ENCODE data around the gene UROC1.

Gene UROC1

DNA sequence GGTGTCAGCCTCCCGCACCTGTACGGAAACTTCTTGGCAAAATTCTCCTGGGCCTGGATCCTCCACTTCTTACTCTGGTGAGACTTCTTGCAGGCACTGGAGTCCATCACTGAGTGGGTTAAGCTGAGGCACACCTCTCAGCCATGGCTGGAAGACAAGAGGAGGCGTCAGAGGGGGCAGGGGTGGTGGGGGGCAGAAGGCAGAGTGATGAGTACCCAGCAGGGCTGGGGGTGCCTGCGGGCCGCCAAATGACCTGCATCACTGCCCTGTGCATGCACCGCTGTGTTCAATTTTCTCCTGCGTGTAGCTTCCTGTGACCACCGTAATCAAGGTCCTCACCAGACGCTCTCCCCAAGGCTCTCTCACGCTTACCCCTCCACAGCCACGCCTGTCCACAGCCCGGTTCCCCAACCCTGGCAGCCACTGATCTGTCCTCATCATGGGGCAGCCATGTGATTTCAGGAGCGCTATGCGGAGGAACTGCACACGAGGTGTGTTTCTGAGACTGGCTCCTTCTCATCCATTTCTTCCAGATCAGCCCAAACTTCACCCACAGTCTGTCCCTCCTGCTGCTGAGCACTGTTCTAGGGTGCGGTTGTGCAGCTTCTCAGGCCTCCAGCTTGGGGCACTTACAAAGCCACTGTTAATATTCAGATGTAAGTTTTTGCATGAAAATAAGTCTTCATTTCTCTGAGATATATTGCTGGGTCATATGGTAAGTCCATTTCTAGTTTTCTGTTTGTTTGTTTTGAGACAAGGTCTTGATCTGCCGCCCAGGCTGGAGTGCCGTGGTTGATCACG is 35.9 kb upstream of the UROC1 start:
- no peaks in the 10 kb centered on the region for H3K36me3 ChIP-seq (ENCODE audit: control insufficient read depth in 5 of 5, insufficient read depth in 5 of 5, low read length in 5 of 5)
- H3K27ac ChIP-seq (ENCODE audit: low read depth, low read length), result no peak overlapping the region
- no peaks in the 10 kb centered on the region for H3K9me3 ChIP-seq (ENCODE audit: control insufficient read depth in 5 of 5, low read length in 5 of 5)
- peaks cover 0 to 2% (median 0%) of the 10 kb centered on the region in 5 donors for H3K4me1 ChIP-seq (ENCODE audit: control insufficient read depth in 5 of 5, insufficient read depth in 5 of 5, low read length in 5 of 5)
- no peak overlapping the region for H3K4me3 ChIP-seq (ENCODE audit: low read depth in 1 of 5, low read length in 5 of 5)
- peaks cover 0 to 10% (median 2%) of the 10 kb centered on the region in 5 donors for H3K27me3 ChIP-seq (ENCODE audit: control insufficient read depth in 5 of 5, insufficient read depth in 4 of 5, low read length in 5 of 5)
- H3K9ac ChIP-seq (ENCODE audit: low read length in 5 of 5), result no peak overlapping the region

DNA sequence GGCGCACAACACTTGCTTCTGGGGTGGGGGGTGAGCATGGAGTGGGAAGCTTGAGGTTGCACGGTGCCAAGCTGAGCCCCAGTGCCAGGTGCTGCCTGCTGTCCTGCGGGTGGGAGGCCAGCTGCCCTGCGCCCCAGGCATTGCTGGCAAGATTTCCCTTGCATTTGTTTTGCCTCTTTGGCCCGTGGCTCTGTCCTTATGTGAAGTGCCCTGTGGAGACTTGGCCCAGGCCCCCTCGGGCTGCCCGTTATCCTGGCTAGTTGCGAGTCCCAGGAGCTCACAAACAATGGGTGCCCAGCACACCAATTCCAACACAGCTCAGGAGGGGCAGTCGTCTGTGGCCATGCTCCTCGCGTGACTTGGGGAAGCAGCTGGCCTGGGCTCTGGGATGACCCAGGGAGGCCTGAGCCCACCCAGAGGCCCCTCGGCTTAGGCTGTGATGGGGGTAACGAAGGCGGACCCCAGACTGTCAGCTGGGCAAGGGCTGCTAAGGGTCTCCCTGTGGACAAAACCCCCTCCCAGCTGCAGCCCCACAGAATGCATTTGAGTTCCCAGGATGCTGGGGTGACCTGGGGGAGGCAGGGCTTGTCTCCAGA is 35.2 kb upstream of the UROC1 start:
- H3K36me3 ChIP-seq (ENCODE audit: control insufficient read depth in 5 of 5, insufficient read depth in 5 of 5, low read length in 5 of 5), result no peaks in the 10 kb centered on the region
- H3K4me3 ChIP-seq (ENCODE audit: low read depth in 1 of 5, low read length in 5 of 5), result no peak overlapping the region
- H3K27ac ChIP-seq (ENCODE audit: low read depth, low read length), result no peak overlapping the region
- no peaks in the 10 kb centered on the region for H3K9me3 ChIP-seq (ENCODE audit: control insufficient read depth in 5 of 5, low read length in 5 of 5)
- H3K9ac ChIP-seq (ENCODE audit: low read length in 5 of 5), result no peak overlapping the region
- H3K27me3 ChIP-seq (ENCODE audit: control insufficient read depth in 5 of 5, insufficient read depth in 4 of 5, low read length in 5 of 5), result peaks cover 0 to 10% (median 2%) of the 10 kb centered on the region in 5 donors
- peaks cover 0 to 2% (median 0%) of the 10 kb centered on the region in 5 donors for H3K4me1 ChIP-seq (ENCODE audit: control insufficient read depth in 5 of 5, insufficient read depth in 5 of 5, low read length in 5 of 5)

DNA sequence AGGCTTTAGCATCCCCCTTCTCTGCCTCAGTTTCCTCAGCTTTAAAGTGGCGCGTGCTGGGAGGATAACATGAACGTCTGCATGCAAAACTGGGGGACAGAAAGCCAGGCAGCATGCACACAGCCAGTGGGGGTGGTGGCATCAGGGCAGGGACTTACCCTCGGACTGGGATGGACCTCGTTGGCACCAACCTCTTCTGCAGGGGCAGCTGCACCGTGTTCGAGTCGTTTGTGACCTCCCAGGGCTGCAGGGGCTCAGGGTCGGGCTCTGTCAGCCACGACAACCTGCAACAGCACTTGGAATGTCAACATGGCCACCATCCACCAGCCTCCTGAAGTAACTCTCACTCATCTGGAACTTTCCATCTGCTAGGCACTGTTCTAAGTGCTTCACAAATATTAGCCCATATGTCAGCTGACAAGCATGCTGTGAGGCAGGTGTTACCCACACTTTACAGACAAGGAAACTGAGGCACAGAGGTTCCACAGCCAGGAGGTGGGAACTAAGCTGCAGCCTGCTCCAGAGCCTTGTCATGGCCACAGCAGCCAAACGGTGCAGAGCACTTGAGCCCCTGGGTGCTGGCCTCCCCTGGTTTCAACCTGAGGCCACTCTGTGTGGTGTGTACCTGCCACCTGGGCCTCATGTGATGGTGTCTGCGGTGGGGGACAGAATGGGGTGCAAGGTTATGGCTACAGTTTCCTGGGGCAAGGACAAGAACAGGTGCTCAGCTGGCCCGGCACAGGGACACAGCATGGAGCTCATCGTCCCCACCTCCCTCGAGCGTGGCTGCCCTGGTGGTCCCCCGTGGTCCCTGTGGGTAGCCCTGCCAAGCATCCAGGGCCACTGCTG is 34.5 kb upstream of the UROC1 start:
- H3K4me3 ChIP-seq (ENCODE audit: low read depth in 1 of 5, low read length in 5 of 5), result no peak overlapping the region
- H3K27ac ChIP-seq (ENCODE audit: low read depth, low read length), result no peak overlapping the region
- H3K4me1 ChIP-seq (ENCODE audit: control insufficient read depth in 5 of 5, insufficient read depth in 5 of 5, low read length in 5 of 5), result peaks cover 0 to 2% (median 0%) of the 10 kb centered on the region in 5 donors
- no peak overlapping the region for H3K9ac ChIP-seq (ENCODE audit: low read length in 5 of 5)
- no peaks in the 10 kb centered on the region for H3K36me3 ChIP-seq (ENCODE audit: control insufficient read depth in 5 of 5, insufficient read depth in 5 of 5, low read length in 5 of 5)
- no peaks in the 10 kb centered on the region for H3K9me3 ChIP-seq (ENCODE audit: control insufficient read depth in 5 of 5, low read length in 5 of 5)
- H3K27me3 ChIP-seq (ENCODE audit: control insufficient read depth in 5 of 5, insufficient read depth in 4 of 5, low read length in 5 of 5), result peaks cover 0 to 10% (median 2%) of the 10 kb centered on the region in 5 donors

DNA sequence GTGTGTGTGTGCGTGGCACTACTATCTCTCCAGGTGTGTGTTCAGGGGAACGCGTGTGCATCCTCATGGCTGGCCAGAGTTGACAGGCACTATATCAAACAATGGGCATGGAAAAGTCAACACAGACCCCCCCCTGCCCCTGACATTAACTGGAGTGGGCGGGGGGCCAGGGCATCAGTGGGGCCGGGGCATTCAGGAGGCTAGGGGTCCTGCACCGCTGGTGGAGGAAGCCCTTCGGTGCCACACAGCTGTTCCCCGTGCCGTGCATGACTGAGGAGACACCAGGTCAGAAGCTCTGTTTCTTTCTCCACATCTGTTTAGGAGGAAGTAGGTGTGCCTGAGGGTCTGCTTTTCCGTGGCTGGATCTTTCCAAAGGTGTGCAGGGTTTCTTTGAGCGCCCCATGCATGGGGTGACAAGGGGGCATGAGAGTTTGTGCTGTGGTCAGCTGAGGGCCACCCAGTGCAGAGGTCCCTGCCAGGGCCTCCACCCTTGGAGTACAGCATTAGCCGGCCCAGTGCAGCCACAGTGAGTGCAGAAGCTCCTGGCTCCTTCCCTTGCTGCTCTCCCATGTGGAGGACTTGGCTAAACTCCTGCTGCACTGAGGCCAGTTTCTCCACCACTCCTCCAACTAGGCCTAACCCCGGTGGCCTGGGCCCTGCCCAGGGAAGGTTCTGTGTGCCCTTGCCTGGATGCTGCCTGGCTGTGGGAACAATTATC is 33.7 kb upstream of the UROC1 start:
- Histone ChIP-seq H3K27me3 (ENCODE audit: control insufficient read depth in 5 of 5, insufficient read depth in 4 of 5, low read length in 5 of 5) (peaks cover 0 to 10% (median 2%) of the 10 kb centered on the region in 5 donors), H3K4me3 (ENCODE audit: low read depth in 1 of 5, low read length in 5 of 5) (no peak overlapping the region), H3K4me1 (ENCODE audit: control insufficient read depth in 5 of 5, insufficient read depth in 5 of 5, low read length in 5 of 5) (peaks cover 0 to 2% (median 0%) of the 10 kb centered on the region in 5 donors), H3K9me3 (ENCODE audit: control insufficient read depth in 5 of 5, low read length in 5 of 5) (no peaks in the 10 kb centered on the region), H3K9ac (ENCODE audit: low read length in 5 of 5) (no peak overlapping the region), H3K36me3 (ENCODE audit: control insufficient read depth in 5 of 5, insufficient read depth in 5 of 5, low read length in 5 of 5) (no peaks in the 10 kb centered on the region), H3K27ac (ENCODE audit: low read depth, low read length) (no peak overlapping the region)

DNA sequence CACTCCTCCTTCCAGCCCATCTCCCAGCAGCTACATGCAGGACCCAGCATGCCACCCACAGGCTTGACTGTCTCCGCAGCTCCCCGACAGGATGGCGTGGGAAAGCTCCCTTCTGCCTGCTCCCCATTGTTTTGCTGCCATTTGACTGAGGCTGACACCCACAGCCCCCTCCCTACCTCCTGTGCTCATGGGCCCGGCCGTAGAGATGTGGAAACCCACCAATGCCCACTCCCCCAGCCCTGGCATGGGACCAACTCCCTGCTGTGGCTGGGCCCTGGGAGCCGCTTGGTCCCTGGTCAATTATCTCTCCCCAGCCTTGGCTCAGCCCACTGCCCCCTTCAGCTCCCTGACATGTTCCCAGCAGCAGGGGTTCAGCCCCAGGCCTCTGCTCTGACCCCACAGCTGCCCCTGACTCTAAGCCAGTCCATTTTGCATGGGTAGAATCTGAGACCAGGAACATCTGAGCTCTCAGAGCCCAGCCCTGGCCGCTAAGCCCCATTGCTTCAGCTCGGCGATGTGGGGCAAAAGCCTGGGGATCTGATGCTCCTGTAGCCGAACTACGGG is 33.0 kb upstream of the UROC1 start:
- H3K9me3 ChIP-seq (ENCODE audit: control insufficient read depth in 5 of 5, low read length in 5 of 5), result no peaks in the 10 kb centered on the region
- peaks cover 0 to 10% (median 0%) of the 10 kb centered on the region in 5 donors for H3K27me3 ChIP-seq (ENCODE audit: control insufficient read depth in 5 of 5, insufficient read depth in 4 of 5, low read length in 5 of 5)
- H3K4me3 ChIP-seq (ENCODE audit: low read depth in 1 of 5, low read length in 5 of 5), result no peak overlapping the region
- H3K36me3 ChIP-seq (ENCODE audit: control insufficient read depth in 5 of 5, insufficient read depth in 5 of 5, low read length in 5 of 5), result no peaks in the 10 kb centered on the region
- no peak overlapping the region for H3K27ac ChIP-seq (ENCODE audit: low read depth, low read length)
- no peak overlapping the region for H3K9ac ChIP-seq (ENCODE audit: low read length in 5 of 5)
- H3K4me1 ChIP-seq (ENCODE audit: control insufficient read depth in 5 of 5, insufficient read depth in 5 of 5, low read length in 5 of 5), result peaks cover 0 to 2% (median 0%) of the 10 kb centered on the region in 5 donors

DNA sequence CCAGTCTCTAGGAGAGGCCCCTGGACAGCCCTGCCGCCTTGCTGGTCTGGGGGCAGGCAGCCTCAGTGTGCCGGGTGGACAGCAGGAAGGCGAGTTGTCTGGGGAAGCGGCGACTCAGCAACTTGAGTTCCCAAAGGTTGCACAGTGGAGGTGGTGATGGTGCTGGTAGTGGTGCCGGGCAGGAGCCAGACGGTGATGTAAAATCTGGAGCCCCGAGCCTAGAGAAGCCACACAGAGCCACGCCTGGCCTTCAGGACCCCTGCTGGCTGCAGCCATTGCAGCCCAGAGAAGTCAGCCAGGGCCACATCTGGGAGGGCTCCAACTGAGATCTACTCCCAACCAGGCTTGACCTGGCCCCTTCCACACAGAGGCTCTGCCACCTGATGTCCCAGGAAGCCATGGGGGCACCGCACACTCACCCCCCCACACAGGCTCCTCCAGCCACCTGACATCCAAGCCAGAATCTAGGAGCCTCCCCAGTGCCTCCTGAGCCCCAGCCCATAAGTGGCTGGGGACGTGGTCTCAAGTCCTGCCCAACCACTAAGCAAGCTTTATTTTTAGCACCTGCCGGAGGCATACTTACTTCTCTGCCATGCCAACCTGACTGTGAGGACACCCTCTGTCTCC is 32.4 kb upstream of the UROC1 start:
- no peaks in the 10 kb centered on the region for H3K9me3 ChIP-seq (ENCODE audit: control insufficient read depth in 5 of 5, low read length in 5 of 5)
- peaks cover 0 to 10% (median 0%) of the 10 kb centered on the region in 5 donors for H3K27me3 ChIP-seq (ENCODE audit: control insufficient read depth in 5 of 5, insufficient read depth in 4 of 5, low read length in 5 of 5)
- no peak overlapping the region for H3K9ac ChIP-seq (ENCODE audit: low read length in 5 of 5)
- H3K4me1 ChIP-seq (ENCODE audit: control insufficient read depth in 5 of 5, insufficient read depth in 5 of 5, low read length in 5 of 5), result peaks cover 0 to 2% (median 0%) of the 10 kb centered on the region in 5 donors
- no peak overlapping the region for H3K27ac ChIP-seq (ENCODE audit: low read depth, low read length)
- no peak overlapping the region for H3K4me3 ChIP-seq (ENCODE audit: low read depth in 1 of 5, low read length in 5 of 5)
- no peaks in the 10 kb centered on the region for H3K36me3 ChIP-seq (ENCODE audit: control insufficient read depth in 5 of 5, insufficient read depth in 5 of 5, low read length in 5 of 5)

DNA sequence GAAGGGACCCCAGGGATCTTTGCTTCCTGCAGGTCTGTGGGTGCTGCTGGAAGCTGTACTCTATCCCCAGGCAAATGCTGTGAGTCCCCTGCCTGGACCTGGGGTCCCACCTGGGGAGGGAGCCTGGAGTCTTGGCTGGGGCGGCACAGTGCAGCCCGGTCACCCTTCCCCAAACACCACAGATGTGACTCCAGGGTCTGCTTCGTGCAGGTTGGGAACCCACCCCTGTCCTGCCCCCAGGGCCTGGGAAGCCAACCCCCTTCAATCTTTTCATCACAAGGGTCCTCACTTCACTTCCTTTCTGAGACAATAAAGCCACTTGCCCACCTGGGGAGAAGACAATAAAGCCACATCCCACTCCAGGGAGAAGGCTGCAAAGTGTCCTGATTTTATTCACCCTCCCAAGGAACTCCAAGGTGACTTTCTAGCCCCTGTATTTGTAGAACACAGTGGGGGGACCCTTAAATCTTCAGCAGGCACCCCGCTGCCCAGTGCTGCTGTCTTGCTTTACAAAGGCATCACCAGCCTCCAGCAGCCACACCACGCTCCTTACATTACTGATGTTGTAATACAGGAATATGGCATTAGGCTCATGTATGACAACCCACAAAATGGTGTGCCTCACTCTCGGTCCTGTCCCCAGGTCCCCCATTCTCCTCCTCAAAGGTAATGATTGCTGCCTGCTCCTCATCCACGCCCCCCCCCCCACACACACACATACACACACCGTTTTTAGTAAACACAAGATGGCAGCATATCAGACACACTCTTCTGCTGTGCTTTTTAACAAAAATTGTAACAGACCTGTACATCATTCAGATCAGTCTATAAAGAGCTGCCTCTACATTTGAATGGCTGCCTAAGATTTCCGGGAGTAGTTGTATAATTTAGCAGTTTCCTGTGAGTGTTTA is 31.2 kb upstream of the UROC1 start:
- no peak overlapping the region for H3K27ac ChIP-seq (ENCODE audit: low read depth, low read length)
- H3K36me3 ChIP-seq (ENCODE audit: control insufficient read depth in 5 of 5, insufficient read depth in 5 of 5, low read length in 5 of 5), result no peaks in the 10 kb centered on the region
- H3K27me3 ChIP-seq (ENCODE audit: control insufficient read depth in 5 of 5, insufficient read depth in 4 of 5, low read length in 5 of 5), result peaks cover 0 to 10% (median 0%) of the 10 kb centered on the region in 5 donors
- H3K9ac ChIP-seq (ENCODE audit: low read length in 5 of 5), result no peak overlapping the region
- no peaks in the 10 kb centered on the region for H3K9me3 ChIP-seq (ENCODE audit: control insufficient read depth in 5 of 5, low read length in 5 of 5)
- no peak overlapping the region for H3K4me3 ChIP-seq (ENCODE audit: low read depth in 1 of 5, low read length in 5 of 5)
- peaks cover 0 to 2% (median 0%) of the 10 kb centered on the region in 5 donors for H3K4me1 ChIP-seq (ENCODE audit: control insufficient read depth in 5 of 5, insufficient read depth in 5 of 5, low read length in 5 of 5)

DNA sequence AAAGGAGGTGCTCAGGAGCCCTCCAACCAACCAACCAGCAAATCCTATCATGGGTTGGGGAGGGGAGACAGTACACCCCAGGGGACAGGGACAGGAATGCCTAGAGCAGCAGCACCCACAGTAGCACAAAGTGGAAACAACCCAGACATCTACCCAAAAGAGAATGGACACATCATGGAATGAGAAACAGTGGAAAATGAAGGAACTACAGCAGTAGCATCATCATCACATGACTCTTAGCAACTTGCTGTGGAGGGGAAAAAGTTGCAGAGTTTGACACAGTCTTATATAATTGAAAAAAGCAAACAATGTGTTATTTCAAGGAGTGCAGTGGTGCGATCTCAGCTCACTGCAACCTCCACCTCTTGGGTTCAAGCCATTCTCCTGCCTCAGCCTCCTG is 30.1 kb upstream of the UROC1 start:
- H3K9me3 ChIP-seq (ENCODE audit: control insufficient read depth in 5 of 5, low read length in 5 of 5), result no peaks in the 10 kb centered on the region
- peaks cover 0 to 2% (median 0%) of the 10 kb centered on the region in 5 donors for H3K4me1 ChIP-seq (ENCODE audit: control insufficient read depth in 5 of 5, insufficient read depth in 5 of 5, low read length in 5 of 5)
- H3K4me3 ChIP-seq (ENCODE audit: low read depth in 1 of 5, low read length in 5 of 5), result no peak overlapping the region
- peaks cover 0 to 18% (median 3%) of the 10 kb centered on the region in 5 donors for H3K27me3 ChIP-seq (ENCODE audit: control insufficient read depth in 5 of 5, insufficient read depth in 4 of 5, low read length in 5 of 5)
- no peak overlapping the region for H3K27ac ChIP-seq (ENCODE audit: low read depth, low read length)
- H3K36me3 ChIP-seq (ENCODE audit: control insufficient read depth in 5 of 5, insufficient read depth in 5 of 5, low read length in 5 of 5), result no peaks in the 10 kb centered on the region
- no peak overlapping the region for H3K9ac ChIP-seq (ENCODE audit: low read length in 5 of 5)

Data from subcutaneous abdominal adipose tissue (tissue), 5 donors.